K562 (cell line): ENCODE results near the gene DHDH. TPM values are rescaled to one million over a fixed set of nuclear protein-coding genes. Genes with fewer than 3 reads are reported as not detected.

Experiments
- BDP1 ChIP-seq: IDR thresholded peaks from 3 replicates; pipeline ENCODE4 v1.6.1; 2011; ENCODE audit not compliant: insufficient read length, insufficient read depth
- CXXC5 ChIP-seq: fragments of 250-450 bp; sonication (Bioruptor Pico); IDR thresholded peaks from 2 replicates; pipeline ENCODE4 v1.8.0; 2022; ENCODE audit warnings: inconsistent platforms, mild to moderate bottlenecking, moderate library complexity
- EWSR1 ChIP-seq: fragments of 450-650 bp; IDR thresholded peaks from 2 replicates; pipeline ENCODE4 v1.6.1; 2018; ENCODE audit warnings: borderline replicate concordance, mild to moderate bottlenecking, low read depth, moderate library complexity; ENCODE audit not compliant: partially characterized antibody
- JUND ChIP-seq, 2 experiments: IDR thresholded peaks; 2 replicates in 1 of 2; 3 replicates in 1 of 2; pipeline ENCODE4 v1.6.1; 2011; ENCODE audit warnings: borderline replicate concordance in 2 of 2, low read depth in 2 of 2, low read length in 2 of 2, improper control_type of control experiment in 1 of 2, missing biosample characterization in 1 of 2, missing genetic modification characterization in 1 of 2, missing genetic modification reagents in 1 of 2
- PHB ChIP-seq: fragments of 250-450 bp; sonication (Bioruptor Pico); IDR thresholded peaks from 2 replicates; pipeline ENCODE4 v1.5.0; 2021
- PHF8 ChIP-seq: fragments of 200-600 bp; sonication (generic); IDR thresholded peaks from 2 replicates; pipeline ENCODE4 v1.6.1; 2012; ENCODE audit warnings: mixed run types, mild to moderate bottlenecking, inconsistent platforms, low read length, moderate library complexity, borderline replicate concordance
- POLR2B ChIP-seq: fragments of 450-650 bp; IDR thresholded peaks from 2 replicates; pipeline ENCODE4 v1.6.1; 2018; ENCODE audit warnings: low read depth; ENCODE audit not compliant: partially characterized antibody
- SIRT6 ChIP-seq: IDR thresholded peaks from one replicate; pipeline ENCODE4 v1.6.1; 2012; ENCODE audit warnings: low read depth, mild to moderate bottlenecking, control low read depth, inconsistent platforms, low read length, moderate library complexity
- SNIP1 ChIP-seq: fragments of 450-650 bp; IDR thresholded peaks from 2 replicates; pipeline ENCODE4 v1.7.1; 2017; ENCODE audit warnings: low read depth, mild to moderate bottlenecking
- STAT5A ChIP-seq: IDR thresholded peaks from 2 replicates; pipeline ENCODE4 v1.6.1; 2012; ENCODE audit warnings: low read length, inconsistent platforms, borderline replicate concordance
- TRIM28 ChIP-seq: fragments of 450-650 bp; IDR thresholded peaks from 2 replicates; pipeline ENCODE4 v1.6.1; 2017
- polyA plus RNA-seq, 8 experiments: library from polyadenylated mRNA; depleted of rRNA in 4 of 8; stranded (reverse) in 5 of 8; unstranded in 3 of 8; fragments of >200 nt; fragmentation: Nextera tagmentation in 2 of 8; fragmentation: Illumina TruSeq in 1 of 8; extraction: Ambion mirVana in 2 of 8; extraction: Trizol in 1 of 8; gene quantifications; 2 replicates each; pipeline versions ENCODE4 v1.2.1 to v1.2.3, GENCODE V29; 2011 to 2014; ENCODE audit warnings: inconsistent platforms in 1 of 8, missing spikeins in 1 of 8
- total RNA-seq, 7 experiments: library from RNA; depleted of rRNA in 6 of 7; stranded (reverse); fragments of >200 nt in 6 of 7; fragmentation: Illumina TruSeq in 2 of 7; extraction: Trizol in 2 of 7; gene quantifications; 2 replicates each; pipeline versions ENCODE4 v1.2.1 to v1.2.3, GENCODE V29; 2011 to 2021; ENCODE audit warnings: low replicate concordance in 1 of 7
- TF ChIP-seq, protein P1 (sequence below): fragments of 250-450 bp; sonication (Bioruptor Pico); IDR thresholded peaks from 2 replicates; pipeline ENCODE4 v1.5.0; 2020; ENCODE audit warnings: mild to moderate bottlenecking
- TF ChIP-seq, protein P2 (sequence below): fragments of 450-650 bp; IDR thresholded peaks from 2 replicates; pipeline ENCODE4 v1.7.1; 2018; ENCODE audit warnings: mild to moderate bottlenecking, low read depth; ENCODE audit not compliant: partially characterized antibody
- TF ChIP-seq, protein P3 (sequence below): conservative IDR thresholded peaks from 2 replicates; pipeline ENCODE4 v1.6.1; 2011; ENCODE audit warnings: low read depth, mild to moderate bottlenecking, low read length; ENCODE audit not compliant: control insufficient read depth
- TF ChIP-seq, protein P4 (sequence below): fragments of 150-350 bp; IDR thresholded peaks from 2 replicates; pipeline ENCODE4 v1.6.1; 2014; ENCODE audit warnings: low read depth, mild to moderate bottlenecking, low read length, borderline replicate concordance
- TF ChIP-seq, protein P5 (sequence below): fragments of 450-650 bp; formaldehyde crosslinking; IDR thresholded peaks from 2 replicates; pipeline ENCODE4 v1.4.0; 2020; ENCODE audit warnings: mild to moderate bottlenecking, mixed read lengths

The DHDH gene
- total and polyA plus RNA-seq, 9 of the 15 experiments (the other 6 are each of a cell fraction or from before 2014, with no cell fraction given), result 0.37 to 1.9 (median 0.87) TPM

DNA sequence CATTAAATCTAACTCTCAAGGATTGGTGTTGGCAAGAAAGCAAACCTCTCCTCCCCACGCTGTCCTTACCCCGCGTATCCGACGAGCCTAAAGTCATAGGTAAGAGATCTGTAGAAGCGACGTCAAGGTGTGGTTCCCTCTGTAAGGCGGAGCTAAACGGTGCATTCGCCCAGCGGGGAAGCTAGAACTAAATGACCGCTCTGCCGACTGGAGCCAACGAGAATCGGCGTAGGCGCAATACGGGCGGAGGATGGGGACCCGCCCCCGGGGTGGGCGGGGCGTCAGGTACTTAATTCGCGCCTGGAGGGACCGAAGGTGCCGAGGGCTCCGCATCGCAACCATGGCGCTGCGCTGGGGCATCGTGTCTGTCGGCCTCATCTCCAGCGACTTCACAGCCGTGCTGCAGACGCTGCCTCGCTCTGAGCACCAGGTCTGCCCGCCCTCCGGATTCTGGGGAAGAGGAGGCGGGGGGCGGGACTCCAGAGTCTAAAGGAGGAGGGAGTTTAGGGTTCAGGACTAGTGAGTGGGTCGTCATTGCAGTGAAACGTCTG is at the start of gene DHDH (continued):
- TF ChIP-seq JUND (IDR thresholded peaks at IDR 0.05; ENCODE audit: borderline replicate concordance, low read depth, low read length), result peak; percentile 23
- peak; percentile 22; the same call in 1 of the 3 replicates for TF ChIP-seq JUND (tag; IDR thresholded peaks at IDR 0.05; ENCODE audit: borderline replicate concordance, low read depth, low read length)
- no peak for TF ChIP-seq SIRT6
- peak; percentile 50 for TF ChIP-seq POLR2B
- no peak for TF ChIP-seq EWSR1
- no peak for TF ChIP-seq STAT5A
- TF ChIP-seq, protein P1, sequence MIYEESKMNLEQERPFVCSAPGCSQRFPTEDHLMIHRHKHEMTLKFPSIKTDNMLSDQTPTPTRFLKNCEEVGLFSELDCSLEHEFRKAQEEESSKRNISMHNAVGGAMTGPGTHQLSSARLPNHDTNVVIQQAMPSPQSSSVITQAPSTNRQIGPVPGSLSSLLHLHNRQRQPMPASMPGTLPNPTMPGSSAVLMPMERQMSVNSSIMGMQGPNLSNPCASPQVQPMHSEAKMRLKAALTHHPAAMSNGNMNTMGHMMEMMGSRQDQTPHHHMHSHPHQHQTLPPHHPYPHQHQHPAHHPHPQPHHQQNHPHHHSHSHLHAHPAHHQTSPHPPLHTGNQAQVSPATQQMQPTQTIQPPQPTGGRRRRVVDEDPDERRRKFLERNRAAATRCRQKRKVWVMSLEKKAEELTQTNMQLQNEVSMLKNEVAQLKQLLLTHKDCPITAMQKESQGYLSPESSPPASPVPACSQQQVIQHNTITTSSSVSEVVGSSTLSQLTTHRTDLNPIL, result no peak
- no peak for TF ChIP-seq SNIP1
- TF ChIP-seq BDP1, result no peak
- peak; percentile 49; the same call in 1 of the 2 replicates for TF ChIP-seq PHF8
- TF ChIP-seq, protein P2, sequence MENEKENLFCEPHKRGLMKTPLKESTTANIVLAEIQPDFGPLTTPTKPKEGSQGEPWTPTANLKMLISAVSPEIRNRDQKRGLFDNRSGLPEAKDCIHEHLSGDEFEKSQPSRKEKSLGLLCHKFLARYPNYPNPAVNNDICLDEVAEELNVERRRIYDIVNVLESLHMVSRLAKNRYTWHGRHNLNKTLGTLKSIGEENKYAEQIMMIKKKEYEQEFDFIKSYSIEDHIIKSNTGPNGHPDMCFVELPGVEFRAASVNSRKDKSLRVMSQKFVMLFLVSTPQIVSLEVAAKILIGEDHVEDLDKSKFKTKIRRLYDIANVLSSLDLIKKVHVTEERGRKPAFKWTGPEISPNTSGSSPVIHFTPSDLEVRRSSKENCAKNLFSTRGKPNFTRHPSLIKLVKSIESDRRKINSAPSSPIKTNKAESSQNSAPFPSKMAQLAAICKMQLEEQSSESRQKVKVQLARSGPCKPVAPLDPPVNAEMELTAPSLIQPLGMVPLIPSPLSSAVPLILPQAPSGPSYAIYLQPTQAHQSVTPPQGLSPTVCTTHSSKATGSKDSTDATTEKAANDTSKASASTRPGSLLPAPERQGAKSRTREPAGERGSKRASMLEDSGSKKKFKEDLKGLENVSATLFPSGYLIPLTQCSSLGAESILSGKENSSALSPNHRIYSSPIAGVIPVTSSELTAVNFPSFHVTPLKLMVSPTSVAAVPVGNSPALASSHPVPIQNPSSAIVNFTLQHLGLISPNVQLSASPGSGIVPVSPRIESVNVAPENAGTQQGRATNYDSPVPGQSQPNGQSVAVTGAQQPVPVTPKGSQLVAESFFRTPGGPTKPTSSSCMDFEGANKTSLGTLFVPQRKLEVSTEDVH, result no peak
- TF ChIP-seq, protein P3, sequence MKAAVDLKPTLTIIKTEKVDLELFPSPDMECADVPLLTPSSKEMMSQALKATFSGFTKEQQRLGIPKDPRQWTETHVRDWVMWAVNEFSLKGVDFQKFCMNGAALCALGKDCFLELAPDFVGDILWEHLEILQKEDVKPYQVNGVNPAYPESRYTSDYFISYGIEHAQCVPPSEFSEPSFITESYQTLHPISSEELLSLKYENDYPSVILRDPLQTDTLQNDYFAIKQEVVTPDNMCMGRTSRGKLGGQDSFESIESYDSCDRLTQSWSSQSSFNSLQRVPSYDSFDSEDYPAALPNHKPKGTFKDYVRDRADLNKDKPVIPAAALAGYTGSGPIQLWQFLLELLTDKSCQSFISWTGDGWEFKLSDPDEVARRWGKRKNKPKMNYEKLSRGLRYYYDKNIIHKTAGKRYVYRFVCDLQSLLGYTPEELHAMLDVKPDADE, result no peak
- TF ChIP-seq PHB (CRISPR knock-in tag), result no peak
- TF ChIP-seq, protein P4, sequence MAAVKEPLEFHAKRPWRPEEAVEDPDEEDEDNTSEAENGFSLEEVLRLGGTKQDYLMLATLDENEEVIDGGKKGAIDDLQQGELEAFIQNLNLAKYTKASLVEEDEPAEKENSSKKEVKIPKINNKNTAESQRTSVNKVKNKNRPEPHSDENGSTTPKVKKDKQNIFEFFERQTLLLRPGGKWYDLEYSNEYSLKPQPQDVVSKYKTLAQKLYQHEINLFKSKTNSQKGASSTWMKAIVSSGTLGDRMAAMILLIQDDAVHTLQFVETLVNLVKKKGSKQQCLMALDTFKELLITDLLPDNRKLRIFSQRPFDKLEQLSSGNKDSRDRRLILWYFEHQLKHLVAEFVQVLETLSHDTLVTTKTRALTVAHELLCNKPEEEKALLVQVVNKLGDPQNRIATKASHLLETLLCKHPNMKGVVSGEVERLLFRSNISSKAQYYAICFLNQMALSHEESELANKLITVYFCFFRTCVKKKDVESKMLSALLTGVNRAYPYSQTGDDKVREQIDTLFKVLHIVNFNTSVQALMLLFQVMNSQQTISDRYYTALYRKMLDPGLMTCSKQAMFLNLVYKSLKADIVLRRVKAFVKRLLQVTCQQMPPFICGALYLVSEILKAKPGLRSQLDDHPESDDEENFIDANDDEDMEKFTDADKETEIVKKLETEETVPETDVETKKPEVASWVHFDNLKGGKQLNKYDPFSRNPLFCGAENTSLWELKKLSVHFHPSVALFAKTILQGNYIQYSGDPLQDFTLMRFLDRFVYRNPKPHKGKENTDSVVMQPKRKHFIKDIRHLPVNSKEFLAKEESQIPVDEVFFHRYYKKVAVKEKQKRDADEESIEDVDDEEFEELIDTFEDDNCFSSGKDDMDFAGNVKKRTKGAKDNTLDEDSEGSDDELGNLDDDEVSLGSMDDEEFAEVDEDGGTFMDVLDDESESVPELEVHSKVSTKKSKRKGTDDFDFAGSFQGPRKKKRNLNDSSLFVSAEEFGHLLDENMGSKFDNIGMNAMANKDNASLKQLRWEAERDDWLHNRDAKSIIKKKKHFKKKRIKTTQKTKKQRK, result no peak
- TF ChIP-seq, protein P5, sequence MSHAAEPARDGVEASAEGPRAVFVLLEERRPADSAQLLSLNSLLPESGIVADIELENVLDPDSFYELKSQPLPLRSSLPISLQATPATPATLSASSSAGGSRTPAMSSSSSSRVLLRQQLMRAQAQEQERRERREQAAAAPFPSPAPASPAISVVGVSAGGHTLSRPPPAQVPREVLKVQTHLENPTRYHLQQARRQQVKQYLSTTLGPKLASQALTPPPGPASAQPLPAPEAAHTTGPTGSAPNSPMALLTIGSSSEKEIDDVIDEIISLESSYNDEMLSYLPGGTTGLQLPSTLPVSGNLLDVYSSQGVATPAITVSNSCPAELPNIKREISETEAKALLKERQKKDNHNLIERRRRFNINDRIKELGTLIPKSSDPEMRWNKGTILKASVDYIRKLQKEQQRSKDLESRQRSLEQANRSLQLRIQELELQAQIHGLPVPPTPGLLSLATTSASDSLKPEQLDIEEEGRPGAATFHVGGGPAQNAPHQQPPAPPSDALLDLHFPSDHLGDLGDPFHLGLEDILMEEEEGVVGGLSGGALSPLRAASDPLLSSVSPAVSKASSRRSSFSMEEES, result no peak
- peak; percentile 76 for TF ChIP-seq CXXC5 (CRISPR knock-in tag)
- no peak for TF ChIP-seq TRIM28
